Activated CD4-positive, alpha-beta T cell treated with anti-CD3 and anti-CD28 coated beads, Interleukin-2, amount 50 U/mL, for 1 hour (primary cell): ENCODE results near the gene LRRC61.

Source experiments
- DNase-seq: peaks from one replicate; pipeline ENCODE4 v3.0.0-alpha.2; 2020

Gene LRRC61

DNA sequence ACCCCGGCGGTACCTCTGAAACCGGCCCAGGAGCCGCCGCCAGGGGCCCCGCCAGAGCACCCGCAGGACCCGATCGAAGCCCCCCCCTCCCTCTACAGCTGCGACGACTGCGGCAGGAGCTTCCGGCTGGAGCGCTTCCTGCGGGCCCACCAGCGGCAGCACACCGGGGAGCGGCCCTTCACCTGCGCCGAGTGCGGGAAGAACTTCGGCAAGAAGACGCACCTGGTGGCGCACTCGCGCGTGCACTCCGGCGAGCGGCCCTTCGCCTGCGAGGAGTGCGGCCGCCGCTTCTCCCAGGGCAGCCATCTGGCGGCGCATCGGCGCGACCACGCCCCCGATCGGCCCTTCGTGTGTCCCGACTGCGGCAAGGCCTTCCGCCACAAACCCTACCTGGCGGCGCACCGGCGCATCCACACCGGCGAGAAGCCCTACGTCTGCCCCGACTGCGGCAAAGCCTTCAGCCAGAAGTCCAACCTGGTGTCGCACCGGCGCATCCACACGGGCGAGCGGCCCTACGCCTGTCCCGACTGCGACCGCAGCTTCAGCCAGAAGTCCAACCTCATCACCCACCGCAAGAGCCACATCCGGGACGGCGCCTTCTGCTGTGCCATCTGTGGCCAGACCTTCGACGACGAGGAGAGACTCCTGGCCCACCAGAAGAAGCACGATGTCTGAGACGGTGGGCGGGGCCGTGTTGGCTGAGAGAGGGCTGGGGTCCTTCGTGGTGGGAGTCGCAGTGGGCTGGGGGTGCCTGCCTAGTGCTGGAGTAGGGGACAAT is 49.3 kb downstream of the LRRC61 start:
- DNase-seq, result no peak

GRCh38 chr7:150373049-150373801 is 50.1 kb downstream of the LRRC61 start:
- DNase-seq, result no peak

DNA sequence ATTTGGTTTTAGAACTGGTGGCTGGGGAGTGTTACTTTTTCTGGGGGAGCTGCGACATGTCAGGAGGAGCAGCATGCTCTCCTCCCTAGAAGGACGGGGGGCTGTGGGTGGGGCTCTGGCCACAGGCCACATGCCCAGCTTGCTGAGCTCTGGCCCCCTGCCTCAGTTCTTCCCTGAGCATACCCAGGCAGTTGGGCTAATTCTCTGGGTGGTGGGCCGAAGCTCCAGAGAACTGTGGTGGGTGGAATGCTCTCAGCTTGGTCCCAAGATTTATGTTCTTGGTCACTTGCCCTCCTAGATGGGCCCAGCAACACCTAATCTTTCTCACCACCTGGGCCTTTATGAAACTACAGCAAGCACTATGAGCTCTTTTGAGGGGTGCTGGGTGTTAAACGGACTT is 50.9 kb downstream of the LRRC61 start:
- no peak for DNase-seq

DNA sequence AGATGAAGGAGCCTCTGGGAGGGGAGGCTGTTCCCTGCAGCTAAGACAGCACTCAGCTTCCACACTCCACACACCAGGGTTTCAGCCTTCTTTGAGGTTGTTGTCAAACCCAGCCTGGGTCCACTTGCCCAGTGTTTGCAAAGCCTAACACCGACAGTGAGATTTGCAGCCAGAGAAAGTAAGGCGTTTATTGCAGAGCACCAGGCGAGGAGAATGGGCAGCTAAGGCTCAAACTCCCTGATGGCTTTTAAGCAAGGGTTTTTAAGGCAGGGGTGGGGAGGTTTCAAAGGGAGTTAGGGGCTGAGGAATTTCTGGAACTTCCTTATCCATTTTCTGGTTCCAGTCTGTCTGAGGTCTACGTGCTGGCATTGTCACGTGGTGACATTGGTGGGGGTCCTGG is 51.3 kb downstream of the LRRC61 start:
- no peak for DNase-seq

DNA sequence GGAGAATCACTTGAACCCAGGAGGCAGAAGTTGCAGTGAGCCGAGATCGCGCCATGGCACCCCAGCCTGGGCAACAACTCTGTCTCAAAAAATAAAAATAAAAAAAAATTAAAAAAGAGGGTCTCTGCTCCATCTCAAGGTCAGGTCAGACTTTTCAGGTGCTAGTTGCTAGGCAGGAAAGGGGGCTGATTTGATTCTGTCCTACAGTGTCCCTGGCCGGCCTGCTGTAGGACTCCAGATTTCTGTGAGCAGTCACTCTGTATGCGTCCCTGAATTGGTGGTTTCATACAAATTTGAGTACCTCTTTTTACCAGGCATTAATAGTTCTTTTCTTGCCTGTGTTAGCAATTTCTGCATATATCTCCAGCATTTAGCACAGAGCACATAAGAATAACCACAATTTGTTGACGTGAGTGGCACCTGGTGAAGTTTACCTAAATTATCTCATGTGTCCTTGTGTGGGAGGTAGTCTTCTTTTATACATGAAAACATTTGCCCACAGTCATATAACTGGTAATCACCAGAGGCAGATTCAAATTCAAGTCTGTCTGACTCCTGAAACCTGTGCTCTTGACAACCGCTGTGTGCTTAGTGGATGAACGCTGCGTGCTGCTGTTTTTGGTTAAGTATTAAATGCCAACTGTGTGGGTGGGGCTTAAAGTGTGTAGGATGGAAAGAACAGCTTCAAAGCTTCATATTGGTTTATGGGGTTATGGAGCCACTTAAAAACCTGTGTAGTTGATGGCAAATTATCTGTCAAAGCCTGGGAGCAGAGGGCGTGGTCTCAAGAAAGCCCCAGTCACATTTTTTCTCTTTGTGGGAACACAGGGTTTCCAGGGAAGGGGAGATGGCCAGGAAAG is 52.7 kb downstream of the LRRC61 start:
- no peak for DNase-seq

- no peak for DNase-seq
Measured at GRCh38 chr7:150376560-150376959, 53.4 kb downstream of the LRRC61 start.

DNA sequence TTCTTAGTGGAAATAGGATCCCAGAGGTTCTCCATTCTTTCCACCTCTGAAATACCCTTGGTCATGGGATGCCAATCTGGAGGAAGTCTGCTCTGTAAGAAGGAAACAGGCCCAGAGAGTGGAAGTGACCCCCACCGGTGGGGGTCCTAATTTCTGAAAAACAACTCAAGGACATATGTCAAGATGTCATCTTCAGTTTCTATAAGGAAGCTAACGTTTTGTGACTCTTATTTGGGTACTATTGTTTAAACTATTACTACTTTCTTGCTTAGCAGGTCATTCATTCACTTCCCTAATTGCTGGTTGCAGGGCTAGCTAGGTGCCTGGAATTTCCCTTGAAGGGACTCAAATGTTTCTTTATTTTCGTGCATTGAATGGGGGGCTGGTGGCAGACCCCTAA is 54.0 kb downstream of the LRRC61 start:
- no peak for DNase-seq

GRCh38 chr7:150377635-150378034 is 54.5 kb downstream of the LRRC61 start:
- no peak for DNase-seq

GRCh38 chr7:150378115-150378852 is 55.1 kb downstream of the LRRC61 start:
- DNase-seq, result no peak

DNA sequence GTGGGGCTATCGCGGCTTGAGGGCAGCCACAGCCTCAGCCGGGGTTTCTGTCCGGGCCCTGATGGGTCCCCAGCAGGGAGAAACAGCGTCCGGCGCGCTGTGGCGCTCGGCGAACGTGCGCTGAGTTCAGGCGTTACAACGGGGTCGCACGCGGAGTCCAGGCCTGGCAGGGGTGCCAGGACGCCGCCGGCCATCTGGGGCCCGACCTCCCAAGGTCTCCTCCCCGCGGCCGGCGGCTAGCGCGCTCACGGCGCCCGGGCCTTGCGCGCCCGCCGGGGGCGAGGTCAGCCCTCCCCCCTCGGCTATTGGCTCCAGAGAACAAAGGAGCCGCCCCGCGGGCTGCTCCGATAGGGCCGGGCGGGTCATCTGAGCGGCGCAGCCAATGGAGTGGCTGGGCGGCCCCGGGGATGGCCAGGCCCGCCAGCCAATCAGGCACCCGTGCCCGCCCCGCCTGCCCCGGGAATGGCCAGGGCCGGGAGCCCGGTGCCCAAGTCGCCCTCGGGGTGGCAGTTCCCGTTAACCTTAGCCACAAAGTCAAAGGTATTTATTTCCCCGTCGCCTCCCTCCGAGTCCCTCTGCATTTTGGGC is 55.8 kb downstream of the LRRC61 start, which contains the start of gene ZNF775:
TSS of gene ZNF775 (plus strand) at position 478 of the 588 bp plus-strand sequence. CDS start 9,141 bp downstream, outside the sequence.
- DNase-seq, result peak; percentile 88

GRCh38 chr7:150379441-150380379 is 56.6 kb downstream of the LRRC61 start:
- DNase-seq, result no peak

DNA sequence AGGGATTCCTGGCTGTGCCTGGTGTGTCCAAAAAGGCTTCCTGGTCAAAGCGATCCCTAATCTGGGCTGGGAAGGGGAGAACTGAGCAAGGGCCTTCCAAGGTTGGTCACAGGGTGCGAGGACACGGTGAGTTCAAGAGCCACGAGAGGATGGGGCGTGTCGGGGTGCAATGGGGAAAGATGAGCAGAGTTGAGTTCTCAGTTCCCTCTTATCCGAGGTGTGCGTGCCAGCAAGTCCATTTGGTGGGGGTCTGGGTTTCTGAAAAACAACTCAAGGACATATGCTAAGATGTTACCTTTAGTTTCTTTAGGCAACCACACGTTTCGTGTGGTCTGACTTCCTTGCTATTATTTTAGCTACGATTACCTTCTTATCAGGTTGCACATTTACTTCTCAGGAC is 57.3 kb downstream of the LRRC61 start:
- DNase-seq, result no peak

GRCh38 chr7:150381096-150381495 is 57.9 kb downstream of the LRRC61 start:
- no peak for DNase-seq

GRCh38 chr7:150381785-150382122 is 58.6 kb downstream of the LRRC61 start:
- DNase-seq, result no peak

DNA sequence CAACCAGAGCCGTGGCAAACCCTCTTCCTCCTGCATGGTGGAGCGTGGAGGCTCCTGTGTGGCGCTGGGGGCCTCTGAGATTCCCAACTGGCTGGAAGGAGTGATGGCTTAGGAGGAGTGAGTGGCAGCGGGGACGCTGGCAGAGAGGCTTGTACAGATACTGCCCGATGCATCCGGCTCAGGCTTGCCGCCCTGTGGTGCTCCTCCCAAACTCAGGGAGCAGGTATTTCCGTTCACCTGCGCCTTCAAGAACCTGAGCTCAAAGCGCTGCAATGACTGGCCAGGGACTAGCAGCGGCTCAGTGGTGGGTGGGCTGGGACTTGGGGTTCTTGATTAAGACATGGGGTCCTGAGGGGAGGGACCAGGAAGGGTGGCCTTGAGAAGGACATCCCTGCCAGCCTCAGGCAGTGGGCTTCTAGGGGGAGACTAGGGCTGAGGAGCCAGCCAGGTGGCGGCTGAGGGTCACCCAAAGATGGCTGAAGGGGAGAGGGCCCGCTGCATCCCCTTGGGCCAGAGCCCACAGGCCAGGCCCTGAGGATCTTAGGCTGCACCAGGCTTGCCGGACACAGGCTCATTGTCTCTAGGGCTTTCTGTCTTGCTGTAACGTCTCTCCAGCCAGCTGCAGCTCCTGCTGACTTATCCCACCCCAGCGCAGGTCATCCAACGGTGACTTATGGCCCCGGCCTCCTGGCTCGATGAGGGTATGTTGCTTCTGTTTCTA is 59.1 kb downstream of the LRRC61 start:
- DNase-seq, result no peak

DNA sequence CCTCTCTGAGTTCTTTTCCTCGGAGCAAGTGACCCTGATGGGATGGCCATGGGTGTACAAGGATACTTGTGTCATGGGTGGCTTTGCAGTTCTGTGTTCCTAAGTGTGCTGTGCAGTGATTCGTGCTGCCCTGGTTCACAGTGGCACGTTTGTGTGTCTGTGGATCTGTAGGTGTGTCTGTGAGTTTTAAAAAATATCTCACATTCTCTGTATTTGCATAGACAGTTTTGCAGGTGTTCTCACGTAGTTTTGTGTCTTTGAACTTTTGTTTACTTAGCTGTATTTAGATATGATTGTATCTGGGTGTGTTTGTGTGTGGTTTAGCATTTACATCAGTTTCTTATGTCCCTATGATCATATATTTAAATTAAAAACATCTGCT is 59.7 kb downstream of the LRRC61 start:
- no peak for DNase-seq

- no peak for DNase-seq
Measured at GRCh38 chr7:150383710-150384397, 60.7 kb downstream of the LRRC61 start.

DNA sequence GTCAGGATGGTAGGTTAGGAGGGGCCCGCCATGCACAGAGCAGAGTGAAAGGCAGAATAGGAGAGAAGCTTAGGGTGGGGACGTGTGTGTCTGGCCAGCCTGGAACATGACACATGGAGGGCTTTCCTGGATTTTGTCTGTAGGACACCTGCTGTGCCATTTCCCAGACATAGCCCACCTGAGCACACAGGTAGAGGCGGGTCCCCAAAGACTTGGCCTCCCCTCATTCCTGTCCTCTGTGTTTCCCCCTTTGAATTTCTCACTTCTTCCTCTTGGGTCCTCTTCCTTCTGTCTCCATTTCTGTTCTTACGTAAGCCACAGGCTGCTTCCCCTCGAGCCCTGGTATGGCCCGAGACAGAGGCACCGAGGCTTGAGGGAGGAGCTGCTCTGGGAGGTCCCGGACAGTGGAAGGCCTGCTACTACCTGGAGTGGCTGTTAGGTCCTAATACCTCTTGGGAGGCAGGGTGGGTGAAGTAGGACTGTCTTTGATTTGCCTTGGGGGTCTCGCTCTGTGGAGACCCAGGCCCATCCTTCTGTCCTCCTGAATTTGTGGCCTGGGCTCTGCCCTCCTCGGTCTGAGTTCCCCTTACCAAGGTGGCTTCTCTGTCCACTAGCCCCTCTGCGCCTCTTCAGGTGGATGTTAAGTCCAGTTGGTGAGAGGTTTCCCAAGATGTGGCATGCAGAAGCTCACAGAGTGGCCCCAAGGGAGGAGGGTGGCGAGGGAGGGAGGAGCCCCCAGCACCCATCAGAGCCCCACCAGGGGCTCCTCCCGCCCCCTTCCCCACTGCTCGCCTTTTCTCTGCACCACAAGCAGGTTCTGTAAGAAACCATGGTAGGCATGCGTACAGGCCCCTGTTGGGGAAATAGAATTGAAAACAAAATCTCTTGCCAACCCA is 61.5 kb downstream of the LRRC61 start:
- no peak for DNase-seq

DNA sequence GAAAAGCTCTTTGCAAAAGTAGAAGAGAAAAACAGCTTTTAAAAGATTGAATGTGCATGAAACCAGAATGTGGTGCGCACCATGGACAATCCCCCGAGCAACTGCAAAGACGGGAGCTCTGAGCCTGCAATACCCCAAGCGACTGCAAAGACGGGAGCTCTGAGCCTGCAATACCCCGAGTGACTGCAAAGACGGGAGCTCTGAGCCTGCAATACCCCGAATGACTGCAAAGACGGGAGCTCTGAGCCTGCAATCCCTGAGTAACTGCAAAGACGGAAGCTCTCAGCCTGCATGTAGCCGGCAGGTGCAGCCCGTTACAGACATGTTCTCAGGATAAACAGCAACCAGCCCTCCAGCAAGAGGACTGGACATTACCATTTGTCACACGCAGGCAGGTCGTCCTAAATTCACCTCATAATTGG is 62.2 kb downstream of the LRRC61 start:
- no peak for DNase-seq
